Measurements from ENCODE around the gene OPCML.

DNA sequence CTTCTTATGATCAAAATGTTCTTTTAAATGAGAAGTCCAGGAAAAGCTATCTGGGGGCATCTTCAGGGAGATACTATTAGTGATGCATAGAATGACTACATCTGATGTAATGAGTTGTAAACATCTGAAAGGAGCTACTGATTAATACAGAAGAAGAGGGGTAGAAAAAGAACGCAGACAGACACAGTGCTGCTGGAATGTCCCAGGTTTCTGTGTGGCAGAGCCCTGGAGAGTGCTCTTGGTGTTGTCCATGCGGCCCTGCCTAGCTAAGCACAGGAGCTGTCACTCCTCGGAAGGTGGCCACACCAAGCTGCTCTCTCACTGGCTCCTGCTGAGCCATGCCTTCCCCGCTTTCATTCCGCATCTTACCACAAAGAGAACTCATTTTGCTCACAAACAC, 768.8 kb downstream of the OPCML start:
- TF ChIP-seq CTCF (IDR thresholded peaks at IDR 0.05; ENCODE audit: poor library complexity, severe bottlenecking) = no peak
- no peak for TF ChIP-seq EZH2 (IDR thresholded peaks at IDR 0.05; ENCODE audit: borderline replicate concordance, insufficient read depth, low read length, poor library complexity, severe bottlenecking)
- no peak for TF ChIP-seq RAD21 (conservative IDR thresholded peaks at IDR 0.05)
- no peak for TF ChIP-seq POLR2AphosphoS5 (IDR thresholded peaks at IDR 0.05)
- no peak for TF ChIP-seq MXI1 (conservative IDR thresholded peaks at IDR 0.05; ENCODE audit: poor library complexity, severe bottlenecking)
